Muscle of arm (tissue), 12 donors: ENCODE measurements around the gene LYPD6B. TPM values are rescaled to one million over a fixed set of nuclear protein-coding genes. Genes with fewer than 3 reads are reported as not detected.

Source experiments
- polyA plus RNA-seq, 12 donors: library from polyadenylated mRNA; unstranded; fragments of 120-200 nt; gene quantifications; one replicate each; pipeline ENCODE4 v1.2.1, GENCODE V29; 2013; ENCODE audit not compliant: insufficient read length in 12 of 12

LYPD6B gene
- polyA plus RNA-seq, 12 donors = 0.14 to 27.5 (median 0.24) TPM; not detected in 5

Other genes with a start within 250 kb of the LYPD6B start
- gene KIF5C, start 163.5 kb upstream of the LYPD6B start, polyA plus RNA-seq = 10 to 100 TPM in 1 of 12 donors, 1 to 10 TPM in 10, not detected in 1; 1.4 to 32.2 (median 2.1) TPM